ENCODE measurements around the gene BMP8A.
"Not testable (repeated sequence)": the region's sequence is repeated elsewhere in the genome, so short reads cannot be mapped to it uniquely, and the experiment has no call there.

- TF ChIP-seq RBBP5 (IDR thresholded peaks at IDR 0.05; ENCODE audit: borderline replicate concordance, low read depth, low read length); JUND (IDR thresholded peaks at IDR 0.05; ENCODE audit: low read length); POLR2AphosphoS5 (IDR thresholded peaks at IDR 0.05; ENCODE audit: low read depth, low read length): not testable (repeated sequence)
These were observed 30.8 kb downstream of the BMP8A start for GRCh38 chr1:39522221-39522620.

Measured in H1 (cell line).